ENCODE data around the gene VPS26C. TPM values are rescaled to one million over a fixed set of nuclear protein-coding genes. Genes with fewer than 3 reads are reported as not detected.

VPS26C gene
- total RNA-seq, 1 donor from 2014 or later = 54.2 TPM

DNA sequence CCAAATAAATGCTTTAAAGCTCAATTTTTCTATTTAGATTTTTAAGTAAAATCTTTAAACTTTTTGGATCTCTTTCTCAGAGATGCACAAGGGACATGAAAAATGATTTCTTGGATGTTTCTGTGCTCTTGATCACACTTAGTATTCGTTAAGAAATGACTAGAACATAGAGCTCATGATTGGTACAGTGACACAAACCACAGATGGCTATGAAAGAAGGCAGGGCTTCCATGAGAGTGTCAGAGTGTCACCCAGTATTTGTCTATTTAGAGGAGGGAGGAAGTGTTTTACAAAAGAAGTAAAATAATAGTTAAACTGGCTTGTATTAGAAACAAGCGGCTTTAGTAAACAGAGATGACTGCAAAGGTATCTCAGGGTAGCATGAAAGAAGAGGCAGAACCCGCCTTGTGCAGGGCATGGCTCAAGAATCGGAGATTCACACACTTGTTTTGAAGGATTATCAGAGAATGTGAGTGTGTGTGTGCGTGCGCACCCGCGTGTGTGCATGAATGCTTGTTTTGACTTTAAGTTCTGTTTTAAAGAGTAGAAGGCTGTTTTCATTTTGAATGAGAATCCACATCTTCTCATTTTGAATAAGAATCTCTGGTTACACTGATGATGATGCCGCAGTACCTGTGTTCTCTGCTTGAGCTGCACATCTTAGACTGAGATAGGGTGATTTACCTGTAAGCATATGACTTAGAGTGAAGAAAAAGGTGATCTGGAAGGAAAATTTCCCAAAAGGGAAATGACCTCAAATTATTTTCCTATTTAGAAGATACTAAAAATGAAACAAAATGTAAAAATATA is 82.1 kb downstream of the VPS26C start:
- intact Hi-C loops (cut with micrococcal nuclease) = no loop called here
- peaks cover 10% of the 10 kb centered on the region for H3K4me1 ChIP-seq
- H3K9me3 ChIP-seq (replicated peaks) = no peaks in the 10 kb centered on the region
- H3K27me3 ChIP-seq (ENCODE audit: low read depth) = no peaks in the 10 kb centered on the region
- H3K36me3 ChIP-seq = peaks cover 56% of the 10 kb centered on the region
- TF ChIP-seq, protein P1, sequence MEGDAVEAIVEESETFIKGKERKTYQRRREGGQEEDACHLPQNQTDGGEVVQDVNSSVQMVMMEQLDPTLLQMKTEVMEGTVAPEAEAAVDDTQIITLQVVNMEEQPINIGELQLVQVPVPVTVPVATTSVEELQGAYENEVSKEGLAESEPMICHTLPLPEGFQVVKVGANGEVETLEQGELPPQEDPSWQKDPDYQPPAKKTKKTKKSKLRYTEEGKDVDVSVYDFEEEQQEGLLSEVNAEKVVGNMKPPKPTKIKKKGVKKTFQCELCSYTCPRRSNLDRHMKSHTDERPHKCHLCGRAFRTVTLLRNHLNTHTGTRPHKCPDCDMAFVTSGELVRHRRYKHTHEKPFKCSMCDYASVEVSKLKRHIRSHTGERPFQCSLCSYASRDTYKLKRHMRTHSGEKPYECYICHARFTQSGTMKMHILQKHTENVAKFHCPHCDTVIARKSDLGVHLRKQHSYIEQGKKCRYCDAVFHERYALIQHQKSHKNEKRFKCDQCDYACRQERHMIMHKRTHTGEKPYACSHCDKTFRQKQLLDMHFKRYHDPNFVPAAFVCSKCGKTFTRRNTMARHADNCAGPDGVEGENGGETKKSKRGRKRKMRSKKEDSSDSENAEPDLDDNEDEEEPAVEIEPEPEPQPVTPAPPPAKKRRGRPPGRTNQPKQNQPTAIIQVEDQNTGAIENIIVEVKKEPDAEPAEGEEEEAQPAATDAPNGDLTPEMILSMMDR (IDR thresholded peaks at IDR 0.05; ENCODE audit: borderline replicate concordance) = no peak
- H3K4me3 ChIP-seq = no peak overlapping the region
- DNase-seq = no peak
- H3K27ac ChIP-seq (replicated peaks) = no peak overlapping the region

DNA sequence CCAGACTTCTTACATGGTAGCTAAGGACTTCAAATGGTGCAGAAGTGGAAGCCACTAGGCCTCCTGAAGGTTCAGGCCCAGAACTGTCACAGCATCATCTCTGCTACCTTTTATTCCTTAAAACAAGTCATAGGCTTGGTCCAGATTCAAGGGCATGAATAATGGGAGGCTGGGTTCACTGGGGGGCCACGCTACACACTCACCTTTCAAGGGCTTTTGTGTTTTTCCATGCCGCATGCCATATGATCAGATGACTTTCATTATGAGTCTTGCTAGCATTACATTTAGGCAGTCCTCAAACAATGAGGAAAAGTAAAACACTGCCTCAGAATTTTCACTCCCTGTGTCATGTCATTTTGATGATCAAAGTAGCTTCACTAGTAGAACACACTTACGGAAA is 83.4 kb downstream of the VPS26C start:
- Histone ChIP-seq H3K36me3 (peaks cover 54% of the 10 kb centered on the region), H3K27ac (replicated peaks) (no peak overlapping the region), H3K27me3 (ENCODE audit: low read depth) (no peaks in the 10 kb centered on the region), H3K4me3 (no peak overlapping the region), H3K4me1 (peaks cover 10% of the 10 kb centered on the region), H3K9me3 (replicated peaks) (no peaks in the 10 kb centered on the region)
- intact Hi-C loops (cut with micrococcal nuclease) = no loop called here
- TF ChIP-seq, protein P1 (IDR thresholded peaks at IDR 0.05; ENCODE audit: borderline replicate concordance) = no peak
- no peak for DNase-seq

DNA sequence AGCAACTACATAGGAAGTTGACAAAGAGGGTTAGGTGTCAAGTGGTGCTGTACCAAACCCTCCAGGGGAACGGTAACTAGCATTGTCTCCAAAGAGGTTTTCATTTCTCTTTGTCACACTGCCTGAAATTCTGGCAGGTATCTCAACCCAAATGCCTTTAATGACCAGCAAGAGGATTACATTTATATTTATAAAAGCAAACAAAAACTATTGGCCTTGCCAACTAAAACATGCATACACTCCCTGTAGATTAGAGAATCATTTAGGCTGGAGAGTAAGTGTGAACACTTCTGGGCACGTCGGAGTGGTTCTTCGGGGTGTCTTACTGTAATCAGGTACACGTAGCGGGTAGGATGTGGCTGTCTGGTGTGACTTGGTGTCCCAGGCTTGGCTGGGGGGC is 84.9 kb downstream of the VPS26C start:
- intact Hi-C loops (cut with micrococcal nuclease) = no loop called here
- Histone ChIP-seq H3K9me3 (replicated peaks) (no peaks in the 10 kb centered on the region), H3K4me1 (peaks cover 10% of the 10 kb centered on the region), H3K4me3 (no peak overlapping the region), H3K27me3 (ENCODE audit: low read depth) (no peaks in the 10 kb centered on the region), H3K36me3 (peaks cover 51% of the 10 kb centered on the region), H3K27ac (replicated peaks) (no peak overlapping the region)
- TF ChIP-seq, protein P1 (IDR thresholded peaks at IDR 0.05; ENCODE audit: borderline replicate concordance) = no peak
- no peak for DNase-seq

DNA sequence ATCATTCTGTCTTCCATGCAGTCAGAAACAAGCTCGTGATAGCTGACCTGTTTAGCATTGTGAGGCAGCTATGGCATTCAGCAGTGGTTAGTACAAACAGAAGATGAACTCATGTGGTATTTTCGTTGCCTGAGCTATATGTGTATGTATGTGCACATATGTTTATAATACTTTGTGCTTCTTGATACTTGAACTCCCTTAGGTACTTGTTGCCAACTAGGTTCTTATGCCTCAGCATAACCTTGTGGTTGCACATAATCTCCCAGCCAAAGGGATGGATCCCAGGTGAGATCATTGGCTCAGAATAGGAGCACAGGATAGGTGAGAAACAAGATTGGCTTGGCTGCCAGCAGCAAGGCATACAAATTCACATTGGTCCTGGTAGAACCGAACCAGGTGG is 86.1 kb downstream of the VPS26C start:
- Histone ChIP-seq H3K36me3 (peaks cover 49% of the 10 kb centered on the region), H3K4me1 (peaks cover 10% of the 10 kb centered on the region), H3K27ac (replicated peaks) (no peak overlapping the region), H3K27me3 (ENCODE audit: low read depth) (no peaks in the 10 kb centered on the region), H3K4me3 (no peak overlapping the region), H3K9me3 (replicated peaks) (no peaks in the 10 kb centered on the region)
- intact Hi-C loops (cut with micrococcal nuclease) = no loop called here
- no peak for DNase-seq
- TF ChIP-seq, protein P1 (IDR thresholded peaks at IDR 0.05; ENCODE audit: borderline replicate concordance) = no peak

DNA sequence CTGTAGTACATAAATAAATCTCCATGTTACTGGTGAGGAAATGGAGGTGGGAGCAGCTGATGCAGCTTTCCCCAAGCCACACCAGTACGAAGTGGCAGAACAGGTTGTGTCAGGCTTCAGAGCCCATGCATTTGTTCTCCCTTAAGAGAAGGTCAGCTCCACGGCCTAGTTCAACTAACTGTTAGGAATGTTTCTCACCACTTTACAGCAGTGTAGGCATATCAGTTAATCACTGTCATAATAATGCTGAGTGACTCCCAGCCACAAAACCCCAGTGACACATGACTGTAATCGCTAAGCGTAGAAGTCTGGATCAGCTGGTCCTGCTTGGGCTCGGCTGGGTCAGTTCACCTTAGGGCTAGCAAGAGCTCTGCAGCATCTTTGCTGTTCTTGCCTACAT is 90.4 kb downstream of the VPS26C start:
- TF ChIP-seq, protein P1 (IDR thresholded peaks at IDR 0.05; ENCODE audit: borderline replicate concordance) = no peak
- Histone ChIP-seq H3K27ac (replicated peaks) (no peak overlapping the region), H3K4me1 (peaks cover 7% of the 10 kb centered on the region), H3K4me3 (no peak overlapping the region), H3K9me3 (replicated peaks) (no peaks in the 10 kb centered on the region), H3K27me3 (ENCODE audit: low read depth) (no peaks in the 10 kb centered on the region), H3K36me3 (peaks cover 64% of the 10 kb centered on the region)
- no peak for DNase-seq
- intact Hi-C loops (cut with micrococcal nuclease) = no loop called here

Other genes starting within 250 kb of the VPS26C start
- 37.6 TPM for gene PIGP, start 194.3 kb downstream of the VPS26C start, total RNA-seq
- 44.3 TPM for gene TTC3, start 194.1 kb downstream of the VPS26C start, total RNA-seq
- 64.6 TPM for gene DYRK1A, start 99.4 kb upstream of the VPS26C start, total RNA-seq